ENCODE results near the gene H1-8. TPM values are rescaled to one million over a fixed set of nuclear protein-coding genes. Genes with fewer than 3 reads are reported as not detected.
"Not testable (repeated sequence)": the region's sequence is repeated elsewhere in the genome, so short reads cannot be mapped to it uniquely, and the experiment has no call there.

Gene H1-8, protein sequence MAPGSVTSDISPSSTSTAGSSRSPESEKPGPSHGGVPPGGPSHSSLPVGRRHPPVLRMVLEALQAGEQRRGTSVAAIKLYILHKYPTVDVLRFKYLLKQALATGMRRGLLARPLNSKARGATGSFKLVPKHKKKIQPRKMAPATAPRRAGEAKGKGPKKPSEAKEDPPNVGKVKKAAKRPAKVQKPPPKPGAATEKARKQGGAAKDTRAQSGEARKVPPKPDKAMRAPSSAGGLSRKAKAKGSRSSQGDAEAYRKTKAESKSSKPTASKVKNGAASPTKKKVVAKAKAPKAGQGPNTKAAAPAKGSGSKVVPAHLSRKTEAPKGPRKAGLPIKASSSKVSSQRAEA
- total RNA-seq, result not detected

DNA sequence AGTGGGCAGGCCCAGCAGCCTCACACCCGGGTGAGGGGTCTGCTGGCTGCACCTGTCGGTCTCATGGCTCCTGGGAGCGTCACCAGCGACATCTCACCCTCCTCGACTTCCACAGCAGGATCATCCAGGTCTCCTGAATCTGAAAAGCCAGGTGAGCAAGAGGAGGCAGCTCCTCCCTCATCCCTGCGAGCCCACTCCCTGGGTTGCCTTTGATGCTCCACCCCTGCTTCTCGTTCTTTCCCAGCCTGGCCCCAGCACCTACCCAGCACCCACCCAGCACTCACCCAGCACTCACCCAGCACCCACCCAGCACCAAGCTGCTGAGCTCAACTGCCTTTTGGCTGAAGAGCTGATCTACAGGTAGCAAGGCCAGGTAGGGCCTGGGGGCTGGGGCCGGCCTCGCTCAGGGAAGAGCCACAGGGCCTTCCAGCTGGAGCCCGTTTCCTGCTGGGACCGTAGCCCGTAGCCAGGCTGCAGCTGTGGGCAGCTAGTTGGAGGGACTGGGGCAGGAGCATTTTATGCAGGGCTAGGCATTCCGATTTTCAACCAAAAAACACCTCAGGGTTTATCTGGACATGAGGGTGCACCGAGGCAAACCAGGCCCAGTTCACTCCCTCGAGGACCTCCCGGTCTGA, at the start of gene H1-8:
TSS of gene H1-8 (plus strand) at position 20 of the 635 bp plus-strand sequence. CDS start at position 64, 44 bp downstream.
- no peak for DNase-seq (ENCODE audit: low spot score)
- ATAC-seq, result peak; percentile 22
- intact Hi-C loops (cut with DNase I), result loop anchor here (5.0 kb wide), 1 partner anchor 1406 kb away; no protein-coding TSS in a partner anchor

DNA sequence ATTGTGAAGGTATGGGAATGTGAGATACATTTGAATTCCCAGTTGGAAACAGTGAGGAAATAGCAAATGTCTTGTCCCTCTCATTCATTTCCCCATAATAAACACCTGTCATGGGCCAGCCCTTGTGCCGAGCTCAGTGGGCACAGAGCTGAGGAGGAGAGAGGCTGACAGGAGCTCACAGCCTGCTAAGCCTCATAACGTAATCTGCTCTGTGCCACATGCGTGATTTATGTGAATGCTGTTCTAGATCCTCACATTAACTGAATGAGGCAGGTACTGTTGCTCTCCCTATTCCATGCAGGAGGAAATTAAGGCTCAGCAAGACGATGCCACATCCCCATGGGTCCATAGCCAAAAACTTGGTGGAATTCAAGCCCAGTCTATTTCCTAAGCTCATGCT, 49.8 kb upstream of the H1-8 start:
- ATAC-seq (no peak), DNase-seq (ENCODE audit: low spot score) (no peak)
- intact Hi-C loops (cut with DNase I), result loop anchor here (5.0 kb wide), 1 partner anchor 109 kb away; no protein-coding TSS in a partner anchor

DNA sequence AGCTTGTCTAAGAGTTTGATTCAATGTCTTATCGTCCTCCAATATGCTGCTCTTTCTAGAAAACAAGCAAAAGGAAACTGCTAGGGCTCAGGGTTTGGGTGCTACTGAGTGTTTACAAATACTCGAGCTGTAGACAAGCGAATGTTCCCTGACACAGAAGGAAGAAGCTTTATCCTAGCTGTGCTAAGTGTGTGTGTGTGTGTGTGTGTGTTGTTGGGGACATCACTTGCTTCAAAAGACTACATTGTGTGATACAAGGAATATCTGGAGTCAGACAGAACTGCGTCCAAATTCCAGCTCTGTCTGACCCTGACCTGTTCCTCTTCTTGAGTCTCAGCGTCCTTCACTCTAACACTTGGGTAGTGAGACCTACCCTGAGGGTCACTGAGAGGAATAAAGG, 48.5 kb upstream of the H1-8 start:
- ATAC-seq, result peak; percentile 8
- not testable (repeated sequence) for DNase-seq (ENCODE audit: low spot score)
- intact Hi-C loops (cut with DNase I), result loop anchor here (5.0 kb wide), 1 partner anchor 108 kb away; no protein-coding TSS in a partner anchor

DNA sequence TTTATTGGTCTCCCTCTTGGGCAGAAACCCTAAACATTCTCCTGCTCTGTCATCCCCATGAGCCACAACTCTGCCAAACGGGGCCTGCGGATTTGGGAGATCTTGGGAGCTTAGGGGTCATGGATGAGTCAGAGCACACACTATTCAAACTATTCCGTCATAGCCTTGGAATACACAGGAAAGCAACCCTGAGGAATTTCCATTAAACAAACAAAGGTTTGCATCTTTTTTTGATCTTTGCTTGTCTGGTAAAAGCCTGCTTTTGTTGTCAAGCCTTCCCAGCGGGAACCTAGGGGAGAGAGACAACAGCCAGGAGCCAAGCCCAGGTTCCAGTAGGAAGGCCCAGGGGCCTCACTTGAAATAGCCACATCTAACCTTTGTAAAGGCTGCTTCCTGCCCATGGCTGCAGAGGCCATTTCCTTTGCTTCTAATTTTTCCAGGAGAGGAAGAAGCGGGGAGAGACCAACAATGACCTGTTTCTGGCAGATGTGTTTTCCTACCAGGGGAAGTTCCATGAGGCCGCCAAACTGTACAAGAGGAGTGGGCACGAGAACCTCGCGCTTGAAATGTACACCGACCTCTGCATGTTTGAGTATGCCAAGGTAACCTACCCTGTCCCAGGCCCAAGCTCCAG, 47.9 kb upstream of the H1-8 start:
- DNase-seq (ENCODE audit: low spot score); intact Hi-C loops (cut with DNase I): not testable (repeated sequence)
- peak; percentile 82 for ATAC-seq

DNA sequence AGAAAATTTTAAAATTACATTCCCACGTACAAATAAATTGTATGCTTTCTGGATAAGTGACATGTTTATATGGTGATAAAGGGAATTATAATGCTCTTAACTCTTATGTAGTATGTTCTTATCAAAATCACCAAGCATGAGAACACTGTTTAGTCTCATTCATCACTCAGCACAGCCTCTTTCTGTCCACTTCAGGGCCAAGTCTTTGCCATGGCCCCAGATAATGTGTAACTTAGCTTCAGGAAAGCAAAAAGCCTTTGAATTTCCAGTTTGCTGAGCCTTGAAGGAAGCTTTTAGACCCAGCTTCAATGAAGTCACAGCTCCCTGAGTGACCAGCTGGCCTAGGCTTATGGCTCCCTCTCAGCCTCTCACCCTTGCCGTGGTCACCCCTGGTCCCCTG, 45.1 kb upstream of the H1-8 start:
- DNase-seq (ENCODE audit: low spot score); intact Hi-C loops (cut with DNase I): not testable (repeated sequence)

DNA sequence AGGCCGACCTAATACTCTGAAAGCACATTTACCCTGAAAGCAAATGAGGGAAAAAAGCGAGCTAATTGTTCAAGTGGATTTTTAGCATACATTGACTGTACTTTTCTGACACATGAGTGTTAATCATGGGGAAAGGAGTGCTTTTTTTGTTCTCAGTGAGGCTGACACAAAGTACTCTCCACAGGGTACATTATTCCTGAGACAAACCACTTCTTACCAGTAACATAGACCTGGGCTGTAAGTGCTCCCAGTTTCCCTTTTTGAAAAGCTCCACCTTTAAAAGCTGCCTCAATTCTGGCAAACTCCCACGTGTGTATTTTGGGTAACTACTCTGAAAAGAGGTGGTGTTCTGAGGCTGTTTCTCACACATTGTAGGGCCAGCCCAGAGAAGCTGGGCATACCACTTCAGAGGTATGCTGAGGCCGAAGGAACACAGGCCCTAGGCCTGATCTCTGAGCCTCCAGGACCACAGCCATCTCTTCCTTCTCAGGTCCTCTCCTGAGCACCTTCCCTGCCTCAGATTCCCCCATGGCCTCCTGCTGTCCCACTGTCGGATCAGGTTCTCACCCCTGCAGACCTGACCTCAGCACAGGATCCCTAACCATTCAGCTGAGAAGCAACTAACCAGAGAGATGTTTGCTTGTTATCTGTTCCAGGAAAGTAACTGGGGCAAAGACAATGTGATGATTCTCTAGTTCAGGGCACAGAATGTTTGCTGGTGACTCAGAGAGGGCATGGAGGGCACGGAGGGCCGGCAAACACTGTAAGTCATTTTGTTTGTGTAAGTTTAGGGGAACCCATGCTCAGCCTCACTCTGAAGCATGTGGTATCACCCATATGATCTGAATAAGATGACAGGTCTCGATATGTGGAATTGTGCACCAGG, 44.1 kb upstream of the H1-8 start:
- intact Hi-C loops (cut with DNase I); DNase-seq (ENCODE audit: low spot score); ATAC-seq: not testable (repeated sequence)

More for the DNA sequence above, 45.1 kb upstream of the H1-8 start:
- ATAC-seq, result not testable (repeated sequence)

DNA sequence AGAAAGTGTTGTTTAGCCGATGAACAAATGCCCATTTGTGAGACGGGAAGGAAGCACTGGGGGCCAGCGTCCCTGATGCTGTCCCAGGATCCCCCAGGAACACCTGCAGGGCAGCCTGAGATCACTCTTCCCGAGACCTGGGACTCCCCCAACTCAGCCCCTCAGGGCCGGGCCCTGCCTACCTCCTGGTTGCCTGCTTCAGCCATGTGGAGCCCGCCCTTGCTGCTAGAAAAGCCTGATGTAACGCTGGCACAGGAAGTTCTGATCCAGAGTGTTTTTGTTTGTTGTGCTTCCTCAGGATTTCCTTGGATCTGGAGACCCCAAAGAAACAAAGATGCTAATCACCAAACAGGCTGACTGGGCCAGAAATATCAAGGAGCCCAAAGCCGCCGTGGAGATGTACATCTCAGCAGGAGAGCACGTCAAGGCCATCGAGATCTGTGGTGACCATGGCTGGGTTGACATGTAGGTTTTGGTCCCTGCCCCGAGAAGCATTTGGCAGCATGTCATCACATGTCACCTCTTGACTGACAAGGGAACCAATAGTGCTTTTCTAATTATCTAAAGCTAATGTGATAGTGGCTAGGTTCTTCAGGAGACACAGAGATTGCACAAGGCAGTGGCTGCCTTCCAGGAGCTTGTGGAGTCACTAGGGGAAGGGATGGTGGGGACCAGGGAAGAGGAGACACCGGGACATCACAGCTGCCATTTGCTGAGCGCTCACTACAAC, 43.2 kb upstream of the H1-8 start:
- intact Hi-C loops (cut with DNase I); ATAC-seq; DNase-seq (ENCODE audit: low spot score): not testable (repeated sequence)

DNA sequence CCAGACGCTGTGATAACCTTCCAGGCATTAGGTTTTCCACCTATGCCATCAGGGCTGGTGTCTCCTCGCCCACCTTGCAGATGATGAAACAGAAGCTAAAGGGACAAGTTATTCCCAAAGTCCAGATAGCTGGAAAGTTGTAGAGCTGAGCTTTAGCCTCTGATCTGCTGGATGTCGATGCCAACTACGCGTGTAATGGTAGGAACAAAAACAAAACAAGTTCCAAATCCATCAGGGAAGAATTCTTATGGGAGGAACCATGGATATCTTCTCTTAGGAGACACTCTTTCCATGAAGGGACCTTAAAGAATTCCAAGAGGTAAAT, 42.7 kb upstream of the H1-8 start:
- intact Hi-C loops (cut with DNase I), result no loop called here
- DNase-seq (ENCODE audit: low spot score) (no peak), ATAC-seq (no peak)

DNA sequence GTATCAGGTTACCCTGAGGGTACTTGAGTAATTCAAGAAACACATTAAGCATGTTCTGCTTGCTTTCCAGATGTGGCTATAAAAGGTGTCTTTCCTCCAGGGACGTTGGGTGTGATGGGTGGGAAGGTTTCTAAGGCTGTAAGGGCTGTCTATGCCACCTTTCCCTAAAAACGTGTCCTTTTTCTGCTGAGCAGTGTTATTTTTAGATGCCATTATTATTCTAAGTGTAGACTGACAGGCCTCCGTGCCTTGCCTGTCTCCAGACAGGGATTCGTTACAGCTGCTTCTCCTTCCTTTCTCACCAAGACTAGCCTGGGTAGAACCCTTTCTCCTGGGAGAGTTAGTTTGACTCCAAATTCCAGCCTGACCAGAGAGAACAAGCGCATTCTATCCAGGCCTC, 41.3 kb upstream of the H1-8 start:
- intact Hi-C loops (cut with DNase I), result no loop called here
- ATAC-seq, result no peak
- no peak for DNase-seq (ENCODE audit: low spot score)

DNA sequence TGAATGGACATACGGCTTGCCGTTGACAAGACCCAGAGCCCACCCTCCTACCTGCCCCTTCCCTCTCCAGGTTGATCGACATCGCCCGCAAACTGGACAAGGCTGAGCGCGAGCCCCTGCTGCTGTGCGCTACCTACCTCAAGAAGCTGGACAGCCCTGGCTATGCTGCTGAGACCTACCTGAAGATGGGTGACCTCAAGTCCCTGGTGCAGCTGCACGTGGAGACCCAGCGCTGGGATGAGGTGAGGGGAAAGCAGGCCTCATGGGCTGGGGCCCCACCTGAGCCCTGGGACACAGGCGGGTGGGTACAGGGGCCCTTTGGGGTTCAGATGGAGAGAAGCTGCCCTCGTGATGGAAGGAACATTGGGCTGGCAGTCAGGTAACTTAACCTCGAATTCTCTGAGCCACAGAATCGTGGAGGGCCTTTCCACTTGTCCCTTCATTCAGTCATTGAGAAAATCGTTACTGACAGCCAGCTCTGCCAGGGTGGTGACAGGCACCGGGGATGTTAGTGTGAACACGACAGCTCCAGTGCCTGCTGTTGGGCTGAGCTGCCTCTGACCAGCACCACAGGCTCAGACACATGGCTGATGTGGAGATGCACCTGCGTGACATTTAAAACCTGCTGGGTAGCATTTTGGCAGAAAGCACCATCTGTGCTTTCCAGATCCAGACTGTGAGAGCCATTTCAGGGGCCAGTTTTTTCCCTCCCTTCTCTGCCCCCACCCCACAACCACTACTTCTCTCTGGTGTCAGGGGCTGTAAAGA, 40.1 kb upstream of the H1-8 start:
- intact Hi-C loops (cut with DNase I), result no loop called here
- no peak for DNase-seq (ENCODE audit: low spot score)
- ATAC-seq, result no peak

DNA sequence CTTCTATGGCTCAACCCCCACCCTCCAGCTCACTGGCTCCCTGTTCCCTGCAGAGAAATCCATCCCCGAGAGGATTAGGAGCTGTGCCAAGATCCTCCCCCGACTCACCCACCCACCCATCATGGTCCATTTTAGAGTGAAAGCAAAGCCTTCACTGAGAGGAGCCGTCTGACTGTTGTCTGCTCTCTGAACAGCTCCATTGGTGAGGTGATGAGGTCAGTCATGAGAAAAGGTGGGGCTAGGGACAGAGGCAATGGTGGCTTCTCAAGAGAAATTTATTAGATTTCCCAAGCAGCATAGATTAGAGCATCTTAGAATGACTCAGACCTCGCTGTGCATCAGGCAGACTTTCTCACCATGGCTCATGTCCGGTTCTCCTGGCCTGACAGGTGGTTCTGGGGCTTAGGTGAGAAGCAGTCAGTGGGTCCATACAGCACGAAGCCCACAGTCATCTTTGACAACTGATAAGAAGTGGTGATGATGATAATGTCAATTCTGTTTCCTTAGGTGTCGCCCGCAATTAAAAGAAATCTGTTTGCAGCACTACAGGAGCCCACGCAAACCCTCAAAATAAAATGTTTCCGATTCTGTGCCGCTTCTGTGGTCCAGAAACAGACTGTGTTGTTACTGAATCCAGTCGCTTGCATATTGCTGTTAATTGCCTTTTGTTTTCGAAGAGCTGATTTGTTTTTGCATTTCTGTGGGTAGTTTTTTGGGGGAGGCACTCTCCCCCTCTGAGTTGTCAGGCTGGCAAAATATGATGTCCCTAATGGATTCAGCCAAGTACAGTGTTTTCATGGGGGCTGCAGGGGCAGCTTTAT, 39.3 kb upstream of the H1-8 start:
- no peak for DNase-seq (ENCODE audit: low spot score)
- intact Hi-C loops (cut with DNase I), result no loop called here
- peak; percentile 22 for ATAC-seq

DNA sequence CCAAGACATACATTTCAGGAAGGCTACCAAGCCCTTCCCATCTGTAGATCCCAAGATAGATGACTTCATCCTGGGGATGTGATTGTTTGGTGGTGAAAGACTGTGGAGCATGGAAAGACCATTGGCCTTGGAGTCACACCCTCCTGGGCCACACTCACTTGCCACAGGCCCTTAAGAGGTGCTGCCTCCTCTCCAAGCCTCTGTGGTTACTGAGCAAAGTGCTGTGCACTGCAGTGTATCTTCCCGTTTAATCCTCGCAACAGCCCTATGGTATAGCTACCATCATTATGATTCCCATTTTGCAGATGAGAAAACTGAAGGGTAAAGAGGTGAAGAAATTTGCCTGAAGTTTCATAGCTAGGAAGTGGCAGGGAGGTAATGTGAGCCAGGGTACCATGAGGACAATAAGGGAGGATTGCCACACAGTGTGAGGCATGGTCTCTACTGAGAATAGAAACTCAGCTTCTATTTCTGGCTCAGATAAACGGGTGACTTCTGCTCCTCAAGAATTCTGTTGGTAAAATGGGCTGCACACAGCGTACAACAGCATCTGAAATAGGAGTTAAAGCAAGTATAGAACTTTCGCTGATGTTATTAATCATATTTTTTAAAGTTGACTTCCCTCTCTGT, 38.4 kb upstream of the H1-8 start:
- intact Hi-C loops (cut with DNase I), result no loop called here
- DNase-seq (ENCODE audit: low spot score) (no peak), ATAC-seq (no peak)

DNA sequence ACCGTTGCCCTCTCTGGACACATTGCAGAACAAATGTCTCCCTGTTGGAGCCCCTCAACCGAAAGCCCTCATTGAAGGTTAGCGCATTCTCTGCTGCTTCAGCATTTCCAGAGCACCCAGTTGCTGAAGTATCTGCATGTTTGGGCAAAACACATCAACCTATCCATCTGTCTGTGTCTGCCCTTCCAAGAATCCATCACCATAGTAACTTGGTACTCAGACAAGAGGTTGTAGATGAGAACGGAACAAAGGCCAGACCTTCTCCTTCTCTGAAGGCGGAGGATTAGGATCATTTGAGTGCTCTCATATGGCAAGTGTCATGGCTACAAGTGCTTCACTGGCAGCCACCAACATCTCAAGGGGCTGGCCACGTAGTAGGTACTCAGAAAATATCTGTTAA, 37.6 kb upstream of the H1-8 start:
- intact Hi-C loops (cut with DNase I), result no loop called here
- no peak for ATAC-seq
- DNase-seq (ENCODE audit: low spot score), result no peak

DNA sequence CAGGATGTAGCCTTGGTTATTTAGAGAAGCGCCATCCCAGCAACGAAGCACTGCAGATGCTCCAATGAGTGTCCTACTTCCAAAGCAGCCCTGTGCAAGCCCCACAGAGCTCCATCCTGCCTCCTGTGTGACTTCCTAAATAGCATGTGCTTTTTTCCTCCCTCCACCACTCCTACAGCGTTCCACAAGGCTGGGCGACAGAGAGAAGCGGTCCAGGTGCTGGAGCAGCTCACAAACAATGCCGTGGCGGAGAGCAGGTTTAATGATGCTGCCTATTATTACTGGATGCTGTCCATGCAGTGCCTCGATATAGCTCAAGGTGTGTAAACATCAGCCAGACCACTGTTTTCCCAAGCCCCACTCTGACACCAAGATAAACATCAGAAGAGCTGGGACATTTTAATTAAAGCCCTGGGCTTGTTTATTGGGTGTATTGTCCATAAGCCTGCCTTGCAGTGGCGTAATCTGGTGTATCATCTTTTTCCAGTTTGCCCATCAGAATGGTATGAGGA, 36.7 kb upstream of the H1-8 start:
- ATAC-seq, result no peak
- DNase-seq (ENCODE audit: low spot score), result no peak
- intact Hi-C loops (cut with DNase I), result no loop called here

DNA sequence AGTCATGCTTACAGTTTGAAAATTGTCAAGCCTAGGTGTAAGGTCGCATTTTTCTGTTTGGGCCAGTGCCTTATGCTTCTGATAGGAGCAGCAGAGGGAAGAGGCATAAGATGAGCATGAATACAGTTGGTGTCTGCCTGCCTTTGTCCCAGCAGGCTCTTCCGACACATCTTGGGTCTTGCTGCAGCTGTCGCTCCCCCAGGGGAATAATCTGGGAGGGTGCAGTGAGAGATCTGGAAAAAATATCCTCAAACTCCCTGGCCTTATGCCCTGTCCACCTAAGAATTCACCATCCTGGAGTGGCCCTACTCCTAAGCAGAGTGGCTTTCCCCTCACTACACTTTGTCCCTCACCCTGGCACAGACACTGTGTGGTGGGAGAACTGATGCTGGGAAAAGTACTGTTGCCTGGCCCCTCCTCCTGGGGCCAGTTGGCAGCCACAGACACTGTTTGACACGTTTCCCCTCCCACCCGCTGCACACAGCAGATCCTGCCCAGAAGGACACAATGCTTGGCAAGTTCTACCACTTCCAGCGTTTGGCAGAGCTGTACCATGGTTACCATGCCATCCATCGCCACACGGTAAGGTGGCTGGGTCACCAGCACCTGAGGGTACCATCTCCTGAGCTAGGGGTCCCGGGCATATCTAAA, 35.7 kb upstream of the H1-8 start:
- ATAC-seq, result peak; percentile 49
- no peak for DNase-seq (ENCODE audit: low spot score)
- intact Hi-C loops (cut with DNase I), result no loop called here

DNA sequence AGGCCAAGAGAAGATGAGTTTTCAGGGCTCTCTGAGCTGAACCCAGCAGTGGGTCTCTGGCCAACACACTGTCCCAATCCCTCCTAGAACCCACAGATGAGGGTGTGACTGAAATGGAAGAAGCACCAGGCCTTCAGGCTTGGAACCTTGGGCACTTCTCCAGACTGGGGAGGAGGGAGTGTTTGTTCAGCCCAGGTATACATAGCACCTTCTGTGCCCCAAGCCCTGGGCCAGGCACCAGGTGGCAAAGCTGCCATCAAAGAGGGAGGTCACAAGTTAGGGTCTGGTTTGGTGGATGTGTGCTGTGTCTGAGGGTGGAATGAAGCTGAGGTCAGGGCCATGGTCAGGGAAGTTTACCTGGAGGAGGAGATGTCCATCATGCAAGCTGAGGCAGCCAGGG, 30.4 kb upstream of the H1-8 start:
- no peak for DNase-seq (ENCODE audit: low spot score)
- ATAC-seq, result no peak
- intact Hi-C loops (cut with DNase I), result no loop called here
